HepG2 (cell line): ENCODE data around the gene NMRAL1. TPM values are rescaled to one million over a fixed set of nuclear protein-coding genes. Genes with fewer than 3 reads are reported as not detected.
A peak's percentile ranks its signal among the peaks of the same experiment; 100 is the strongest.

Experiments used
- EZH2 ChIP-seq: conservative IDR thresholded peaks from 2 replicates; pipeline ENCODE4 v1.6.1; 2012; ENCODE audit warnings: mild to moderate bottlenecking, low read depth, low read length, moderate library complexity
- GLMP ChIP-seq: sonication (generic); formaldehyde crosslinking; IDR thresholded peaks from 2 replicates; pipeline ENCODE4 v1.9.0; 2021; ENCODE audit warnings: missing genetic modification reagents, mild to moderate bottlenecking, borderline replicate concordance
- HCFC1 ChIP-seq: fragments of 150-350 bp; IDR thresholded peaks from 2 replicates; pipeline ENCODE4 v1.6.1; 2014; ENCODE audit warnings: low read depth, low read length
- MYC ChIP-seq: sonication (generic); formaldehyde crosslinking; IDR thresholded peaks from 2 replicates; pipeline ENCODE4 v1.9.0; 2021; ENCODE audit warnings: missing genetic modification reagents, borderline replicate concordance
- NBN ChIP-seq: fragments of 450-650 bp; conservative IDR thresholded peaks from 2 replicates; pipeline ENCODE4 v1.6.1; 2017
- NFE2L2 ChIP-seq: fragments of 150-350 bp; IDR thresholded peaks from 2 replicates; pipeline ENCODE4 v1.6.1; 2014; ENCODE audit warnings: low read length
- RBAK ChIP-seq: sonication (generic); formaldehyde crosslinking; IDR thresholded peaks from 2 replicates; pipeline ENCODE4 v1.5.1; 2020; ENCODE audit warnings: mild to moderate bottlenecking, missing genetic modification reagents
- RFXAP ChIP-seq: sonication (generic); formaldehyde crosslinking; IDR thresholded peaks from 2 replicates; pipeline ENCODE4 v1.4.0; 2020; ENCODE audit warnings: missing genetic modification reagents, borderline replicate concordance
- TCF7L2 ChIP-seq: IDR thresholded peaks from 2 replicates; pipeline ENCODE4 v1.6.1; 2011; ENCODE audit warnings: mild to moderate bottlenecking, low read depth, low read length, moderate library complexity
- ZFP36 ChIP-seq: fragments of 150-350 bp; IDR thresholded peaks from 2 replicates; pipeline ENCODE4 v1.6.1; 2018; ENCODE audit warnings: borderline replicate concordance, low read length, low read depth; ENCODE audit not compliant: partially characterized antibody
- ZNF143 ChIP-seq: sonication (generic); formaldehyde crosslinking; IDR thresholded peaks from 2 replicates; pipeline ENCODE4 v1.4.0; 2020; ENCODE audit warnings: missing genetic modification reagents
- ZNF331 ChIP-seq: sonication (generic); formaldehyde crosslinking; IDR thresholded peaks from 2 replicates; pipeline ENCODE4 v1.4.0; 2020; ENCODE audit warnings: missing genetic modification reagents
- ZNF704 ChIP-seq: sonication (generic); formaldehyde crosslinking; IDR thresholded peaks from 2 replicates; pipeline ENCODE4 v1.8.1; 2023; ENCODE audit warnings: mild to moderate bottlenecking, inconsistent platforms, moderate library complexity, missing genetic modification reagents, borderline replicate concordance
- ZNF772 ChIP-seq: sonication (generic); formaldehyde crosslinking; IDR thresholded peaks from 2 replicates; pipeline ENCODE4 v1.5.0; 2020; ENCODE audit warnings: mild to moderate bottlenecking, missing genetic modification reagents
- ZUFSP ChIP-seq: sonication (generic); formaldehyde crosslinking; IDR thresholded peaks from 2 replicates; pipeline ENCODE4 v1.9.0; 2021; ENCODE audit warnings: missing genetic modification reagents, mild to moderate bottlenecking, borderline replicate concordance
- polyA plus RNA-seq, 8 experiments: library from polyadenylated mRNA; depleted of rRNA in 3 of 8; stranded (reverse) in 7 of 8; unstranded in 1 of 8; fragments of >200 nt; fragmentation: Illumina TruSeq in 4 of 8; extraction: Trizol in 4 of 8; gene quantifications; 2 replicates each; pipeline versions ENCODE4 v1.2.1 to v1.2.3, GENCODE V29; 2011 to 2016; ENCODE audit warnings: low read depth in 4 of 8, missing spikeins in 1 of 8, mixed read lengths in 1 of 8; ENCODE audit not compliant: insufficient read depth in 1 of 8
- total RNA-seq, 5 experiments: library from RNA; depleted of rRNA; stranded (reverse); fragments of >200 nt; fragmentation: Illumina TruSeq; extraction: Trizol; gene quantifications; 2 replicates each; pipeline ENCODE4 v1.2.3, GENCODE V29; 2016; ENCODE audit warnings: low read depth in 1 of 5
- TF ChIP-seq, protein P1 (sequence below): sonication (generic); formaldehyde crosslinking; IDR thresholded peaks from 2 replicates; pipeline ENCODE4 v1.4.0; 2020; ENCODE audit warnings: missing genetic modification reagents
- TF ChIP-seq, protein P2 (sequence below): sonication (generic); formaldehyde crosslinking; IDR thresholded peaks from 2 replicates; pipeline ENCODE4 v1.5.1; 2020; ENCODE audit warnings: mild to moderate bottlenecking, missing genetic modification reagents, borderline replicate concordance

Gene NMRAL1
- total and polyA plus RNA-seq, 2 of the 13 experiments (the other 11 are each of a cell fraction or from before 2014, with no cell fraction given), result 30.8 to 33.1 TPM

- TF ChIP-seq NFE2L2, result no peak
- TF ChIP-seq ZNF331 (CRISPR knock-in tag), result no peak
- TF ChIP-seq ZNF704, result no peak; the same call in 1 of the 2 replicates
- TF ChIP-seq MYC (CRISPR knock-in tag), result peak; percentile 78
- TF ChIP-seq RBAK (CRISPR knock-in tag), result 0 out of 2 replicates have a peak, but pooled peaks have one; percentile 45
- TF ChIP-seq NBN, result no peak
- TF ChIP-seq RFXAP (CRISPR knock-in tag), result peak; percentile 32
- no peak for TF ChIP-seq HCFC1
- TF ChIP-seq, protein P1, sequence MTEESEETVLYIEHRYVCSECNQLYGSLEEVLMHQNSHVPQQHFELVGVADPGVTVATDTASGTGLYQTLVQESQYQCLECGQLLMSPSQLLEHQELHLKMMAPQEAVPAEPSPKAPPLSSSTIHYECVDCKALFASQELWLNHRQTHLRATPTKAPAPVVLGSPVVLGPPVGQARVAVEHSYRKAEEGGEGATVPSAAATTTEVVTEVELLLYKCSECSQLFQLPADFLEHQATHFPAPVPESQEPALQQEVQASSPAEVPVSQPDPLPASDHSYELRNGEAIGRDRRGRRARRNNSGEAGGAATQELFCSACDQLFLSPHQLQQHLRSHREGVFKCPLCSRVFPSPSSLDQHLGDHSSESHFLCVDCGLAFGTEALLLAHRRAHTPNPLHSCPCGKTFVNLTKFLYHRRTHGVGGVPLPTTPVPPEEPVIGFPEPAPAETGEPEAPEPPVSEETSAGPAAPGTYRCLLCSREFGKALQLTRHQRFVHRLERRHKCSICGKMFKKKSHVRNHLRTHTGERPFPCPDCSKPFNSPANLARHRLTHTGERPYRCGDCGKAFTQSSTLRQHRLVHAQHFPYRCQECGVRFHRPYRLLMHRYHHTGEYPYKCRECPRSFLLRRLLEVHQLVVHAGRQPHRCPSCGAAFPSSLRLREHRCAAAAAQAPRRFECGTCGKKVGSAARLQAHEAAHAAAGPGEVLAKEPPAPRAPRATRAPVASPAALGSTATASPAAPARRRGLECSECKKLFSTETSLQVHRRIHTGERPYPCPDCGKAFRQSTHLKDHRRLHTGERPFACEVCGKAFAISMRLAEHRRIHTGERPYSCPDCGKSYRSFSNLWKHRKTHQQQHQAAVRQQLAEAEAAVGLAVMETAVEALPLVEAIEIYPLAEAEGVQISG (CRISPR knock-in tag), result peak; percentile 21; the same call in 1 of the 2 replicates
- no peak for TF ChIP-seq ZFP36
- TF ChIP-seq GLMP (CRISPR knock-in tag), result no peak
- TF ChIP-seq ZUFSP, result no peak
- TF ChIP-seq ZNF143, result no peak
- no peak for TF ChIP-seq EZH2
- no peak; the same call in 1 of the 2 replicates for TF ChIP-seq TCF7L2
- TF ChIP-seq ZNF772, result peak; percentile 63; the same call in 1 of the 2 replicates
- TF ChIP-seq, protein P2, sequence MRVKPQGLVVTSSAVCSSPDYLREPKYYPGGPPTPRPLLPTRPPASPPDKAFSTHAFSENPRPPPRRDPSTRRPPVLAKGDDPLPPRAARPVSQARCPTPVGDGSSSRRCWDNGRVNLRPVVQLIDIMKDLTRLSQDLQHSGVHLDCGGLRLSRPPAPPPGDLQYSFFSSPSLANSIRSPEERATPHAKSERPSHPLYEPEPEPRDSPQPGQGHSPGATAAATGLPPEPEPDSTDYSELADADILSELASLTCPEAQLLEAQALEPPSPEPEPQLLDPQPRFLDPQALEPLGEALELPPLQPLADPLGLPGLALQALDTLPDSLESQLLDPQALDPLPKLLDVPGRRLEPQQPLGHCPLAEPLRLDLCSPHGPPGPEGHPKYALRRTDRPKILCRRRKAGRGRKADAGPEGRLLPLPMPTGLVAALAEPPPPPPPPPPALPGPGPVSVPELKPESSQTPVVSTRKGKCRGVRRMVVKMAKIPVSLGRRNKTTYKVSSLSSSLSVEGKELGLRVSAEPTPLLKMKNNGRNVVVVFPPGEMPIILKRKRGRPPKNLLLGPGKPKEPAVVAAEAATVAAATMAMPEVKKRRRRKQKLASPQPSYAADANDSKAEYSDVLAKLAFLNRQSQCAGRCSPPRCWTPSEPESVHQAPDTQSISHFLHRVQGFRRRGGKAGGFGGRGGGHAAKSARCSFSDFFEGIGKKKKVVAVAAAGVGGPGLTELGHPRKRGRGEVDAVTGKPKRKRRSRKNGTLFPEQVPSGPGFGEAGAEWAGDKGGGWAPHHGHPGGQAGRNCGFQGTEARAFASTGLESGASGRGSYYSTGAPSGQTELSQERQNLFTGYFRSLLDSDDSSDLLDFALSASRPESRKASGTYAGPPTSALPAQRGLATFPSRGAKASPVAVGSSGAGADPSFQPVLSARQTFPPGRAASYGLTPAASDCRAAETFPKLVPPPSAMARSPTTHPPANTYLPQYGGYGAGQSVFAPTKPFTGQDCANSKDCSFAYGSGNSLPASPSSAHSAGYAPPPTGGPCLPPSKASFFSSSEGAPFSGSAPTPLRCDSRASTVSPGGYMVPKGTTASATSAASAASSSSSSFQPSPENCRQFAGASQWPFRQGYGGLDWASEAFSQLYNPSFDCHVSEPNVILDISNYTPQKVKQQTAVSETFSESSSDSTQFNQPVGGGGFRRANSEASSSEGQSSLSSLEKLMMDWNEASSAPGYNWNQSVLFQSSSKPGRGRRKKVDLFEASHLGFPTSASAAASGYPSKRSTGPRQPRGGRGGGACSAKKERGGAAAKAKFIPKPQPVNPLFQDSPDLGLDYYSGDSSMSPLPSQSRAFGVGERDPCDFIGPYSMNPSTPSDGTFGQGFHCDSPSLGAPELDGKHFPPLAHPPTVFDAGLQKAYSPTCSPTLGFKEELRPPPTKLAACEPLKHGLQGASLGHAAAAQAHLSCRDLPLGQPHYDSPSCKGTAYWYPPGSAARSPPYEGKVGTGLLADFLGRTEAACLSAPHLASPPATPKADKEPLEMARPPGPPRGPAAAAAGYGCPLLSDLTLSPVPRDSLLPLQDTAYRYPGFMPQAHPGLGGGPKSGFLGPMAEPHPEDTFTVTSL (CRISPR knock-in tag), result peak; percentile 53; the same call in 1 of the 2 replicates
Measured at GRCh38 chr16:4426021-4426684, 48.3 kb downstream of the NMRAL1 start (continued).
